ENCODE results near the gene FLII. TPM values are rescaled to one million over a fixed set of nuclear protein-coding genes. Genes with fewer than 3 reads are reported as not detected.

FLII gene
- total RNA-seq, 3 donors from 2014 or later: 278 to 319 (median 316) TPM

DNA sequence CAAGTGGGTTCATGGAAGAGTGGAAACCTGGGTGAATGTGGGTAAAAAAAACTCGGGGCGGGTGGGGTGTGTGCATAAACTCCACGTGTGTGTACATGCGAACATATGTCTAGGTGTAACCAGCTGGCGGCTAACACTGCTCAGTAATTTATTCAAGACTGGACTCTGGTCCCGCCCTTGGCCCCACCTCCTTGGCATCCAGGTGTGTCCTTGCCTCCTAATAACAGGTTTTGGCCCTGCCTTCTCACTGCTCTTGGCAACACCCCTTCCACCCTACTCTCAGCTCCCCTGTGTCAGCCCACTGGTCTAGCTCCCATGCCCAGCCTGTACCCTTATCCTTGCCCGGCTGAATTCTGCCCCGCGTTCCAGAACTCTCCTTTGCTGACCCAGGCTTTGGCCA is 8.3 kb downstream of the FLII start:
- no peak for TF ChIP-seq CTCF (IDR thresholded peaks at IDR 0.05)
- DNase-seq: peak; percentile 80 to 90 (median 87)
- Histone ChIP-seq H3K9me3 (no peaks in the 10 kb centered on the region), H3K36me3 (ENCODE audit: low read depth) (peaks cover 3% of the 10 kb centered on the region), H3K4me3 (no peak overlapping the region), H3K4me1 (ENCODE audit: low read depth) (peaks cover 3% of the 10 kb centered on the region)
- intact Hi-C loops (cut with DNase I, micrococcal nuclease): no loop called here
- ATAC-seq: peak; percentile 58

GRCh38 chr17:18248811-18249210 is 9.7 kb downstream of the FLII start:
- intact Hi-C loops (cut with DNase I, micrococcal nuclease): no loop called here
- no peak overlapping the region for H3K4me3 ChIP-seq
- no peak for TF ChIP-seq CTCF (IDR thresholded peaks at IDR 0.05)

DNA sequence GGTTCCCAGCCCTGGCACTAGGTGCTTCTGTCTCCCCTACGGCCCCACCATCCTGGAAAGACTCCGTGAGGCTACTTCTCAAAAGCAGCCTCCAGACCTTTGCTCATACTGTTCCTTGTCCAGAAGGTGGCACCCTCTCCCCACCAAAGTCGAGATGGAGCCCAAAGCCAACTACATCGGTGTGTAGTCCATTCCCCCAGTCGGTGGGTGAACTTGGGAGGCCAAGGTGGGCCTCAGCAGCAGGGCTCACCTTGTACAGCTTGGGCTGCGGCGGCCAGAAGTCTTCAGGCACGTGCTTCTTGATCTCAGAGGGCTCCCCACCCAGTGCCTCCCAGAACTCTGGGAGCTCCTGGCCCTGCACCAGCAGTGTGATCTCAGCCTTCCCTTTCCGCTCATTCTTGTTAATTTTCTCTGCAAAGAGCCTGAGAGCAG is 10.2 kb downstream of the FLII start:
- H3K9me3 ChIP-seq: no peaks in the 10 kb centered on the region
- H3K36me3 ChIP-seq (ENCODE audit: low read depth): no peaks in the 10 kb centered on the region
- ATAC-seq (peak; percentile 65), DNase-seq (peak in 2 of 3 donors; percentile 65 to 72)
- H3K4me3 ChIP-seq: no peak overlapping the region
- H3K4me1 ChIP-seq (ENCODE audit: low read depth): peaks cover 3% of the 10 kb centered on the region
- intact Hi-C loops (cut with DNase I, micrococcal nuclease): no loop called here
- TF ChIP-seq CTCF (IDR thresholded peaks at IDR 0.05): peak; percentile 43

More at GRCh38 chr17:18248811-18249210, 9.7 kb downstream of the FLII start:
- Histone ChIP-seq H3K36me3 (ENCODE audit: low read depth) (no peaks in the 10 kb centered on the region), H3K9me3 (no peaks in the 10 kb centered on the region), H3K4me1 (ENCODE audit: low read depth) (peaks cover 3% of the 10 kb centered on the region)
- DNase-seq (no peak), ATAC-seq (no peak)

- Histone ChIP-seq H3K9me3 (no peaks in the 10 kb centered on the region), H3K36me3 (ENCODE audit: low read depth) (no peaks in the 10 kb centered on the region), H3K4me1 (ENCODE audit: low read depth) (peaks cover 3% of the 10 kb centered on the region), H3K4me3 (no peak overlapping the region)
- no peak for ATAC-seq
- no peak for TF ChIP-seq CTCF (IDR thresholded peaks at IDR 0.05)
- peak in 1 of 3 donors; percentile 37 for DNase-seq
- intact Hi-C loops (cut with DNase I, micrococcal nuclease): no loop called here
Observed at GRCh38 chr17:18247613-18248001, 10.9 kb downstream of the FLII start.

GRCh38 chr17:18246880-18247612 is 11.5 kb downstream of the FLII start:
- intact Hi-C loops (cut with DNase I, micrococcal nuclease): no loop called here
- TF ChIP-seq CTCF (IDR thresholded peaks at IDR 0.05): no peak
- H3K36me3 ChIP-seq (ENCODE audit: low read depth): no peaks in the 10 kb centered on the region

More at GRCh38 chr17:18246880-18247612, 11.5 kb downstream of the FLII start:
- Histone ChIP-seq H3K4me1 (ENCODE audit: low read depth) (peaks cover 3% of the 10 kb centered on the region), H3K9me3 (no peaks in the 10 kb centered on the region), H3K4me3 (no peak overlapping the region)
- DNase-seq: peak; percentile 93 to 97 (median 94)
- ATAC-seq: peak; percentile 92

Data from mucosa of descending colon (tissue), 3 donors.